HepG2 (cell line): ENCODE results near the gene RUSF1. TPM values are rescaled to one million over a fixed set of nuclear protein-coding genes. Genes with fewer than 3 reads are reported as not detected.

ENCODE experiments used
- ATRX ChIP-seq: sonication (generic); formaldehyde crosslinking; IDR thresholded peaks from 2 replicates; pipeline ENCODE4 v1.4.0; 2020; ENCODE audit warnings: missing genetic modification reagents, borderline replicate concordance
- FLYWCH1 ChIP-seq: sonication (generic); formaldehyde crosslinking; IDR thresholded peaks from 2 replicates; pipeline ENCODE4 v1.8.1; 2023; ENCODE audit warnings: mild to moderate bottlenecking, missing genetic modification reagents
- FOSL2 ChIP-seq: sonication (generic); formaldehyde crosslinking; IDR thresholded peaks from 2 replicates; pipeline ENCODE4 v1.4.0; 2020; ENCODE audit warnings: missing genetic modification reagents
- MBD4 ChIP-seq: IDR thresholded peaks from 2 replicates; pipeline ENCODE4 v1.6.1; 2012; ENCODE audit warnings: low read length, inconsistent platforms, borderline replicate concordance
- MTA3 ChIP-seq: sonication (generic); formaldehyde crosslinking; IDR thresholded peaks from 2 replicates; pipeline ENCODE4 v1.4.0; 2020; ENCODE audit warnings: missing genetic modification reagents
- PAF1 ChIP-seq: IDR thresholded peaks from 2 replicates; pipeline ENCODE4 v1.6.1; 2016; ENCODE audit warnings: missing genetic modification reagents, missing compliant biosample characterization
- RXRB ChIP-seq: IDR thresholded peaks from 2 replicates; pipeline ENCODE4 v1.6.1; 2016; ENCODE audit warnings: borderline replicate concordance, missing genetic modification reagents, missing compliant biosample characterization
- SAP130 ChIP-seq: IDR thresholded peaks from 2 replicates; pipeline ENCODE4 v1.6.1; 2016; ENCODE audit warnings: low read depth
- SNAPC2 ChIP-seq: sonication (generic); formaldehyde crosslinking; IDR thresholded peaks from 2 replicates; pipeline ENCODE4 v1.8.1; 2022; ENCODE audit warnings: mild to moderate bottlenecking, missing genetic modification reagents
- TOE1 ChIP-seq: sonication (generic); formaldehyde crosslinking; IDR thresholded peaks from 2 replicates; pipeline ENCODE4 v1.4.0; 2020; ENCODE audit warnings: mild to moderate bottlenecking, missing genetic modification reagents
- ZNF768 ChIP-seq: sonication (generic); formaldehyde crosslinking; IDR thresholded peaks from 2 replicates; pipeline ENCODE4 v1.4.0; 2020; ENCODE audit warnings: missing genetic modification reagents
- polyA plus RNA-seq, 8 experiments: library from polyadenylated mRNA; depleted of rRNA in 3 of 8; stranded (reverse) in 7 of 8; unstranded in 1 of 8; fragments of >200 nt; fragmentation: Illumina TruSeq in 4 of 8; extraction: Trizol in 4 of 8; gene quantifications; 2 replicates each; pipeline versions ENCODE4 v1.2.1 to v1.2.3, GENCODE V29; 2011 to 2016; ENCODE audit warnings: low read depth in 4 of 8, missing spikeins in 1 of 8, mixed read lengths in 1 of 8; ENCODE audit not compliant: insufficient read depth in 1 of 8
- total RNA-seq, 5 experiments: library from RNA; depleted of rRNA; stranded (reverse); fragments of >200 nt; fragmentation: Illumina TruSeq; extraction: Trizol; gene quantifications; 2 replicates each; pipeline ENCODE4 v1.2.3, GENCODE V29; 2016; ENCODE audit warnings: low read depth in 1 of 5
- TF ChIP-seq, protein P1 (sequence below): sonication (generic); formaldehyde crosslinking; IDR thresholded peaks from 2 replicates; pipeline ENCODE4 v1.9.0; 2021; ENCODE audit warnings: missing genetic modification reagents, borderline replicate concordance
- TF ChIP-seq, protein P2 (sequence below): sonication (generic); formaldehyde crosslinking; IDR thresholded peaks from 2 replicates; pipeline ENCODE4 v1.4.0; 2020; ENCODE audit warnings: missing genetic modification reagents
- TF ChIP-seq, protein P3 (sequence below): sonication (generic); formaldehyde crosslinking; IDR thresholded peaks from 2 replicates; pipeline ENCODE4 v1.4.0; 2020; ENCODE audit warnings: missing genetic modification reagents; ENCODE audit errors: not compliant biosample characterization
- TF ChIP-seq, protein P4 (sequence below), 2 experiments: fragments of 450-650 bp in 1 of 2; sonication (generic) in 1 of 2; formaldehyde crosslinking in 1 of 2; IDR thresholded peaks; 2 replicates each; pipeline versions ENCODE4 v1.6.1 to v1.8.0; 2016 to 2022; ENCODE audit warnings: antibody characterized with exemption in 1 of 2, mild to moderate bottlenecking in 1 of 2, missing genetic modification reagents in 1 of 2

Gene RUSF1
- total and polyA plus RNA-seq, 2 of the 13 experiments (the other 11 are each of a cell fraction or from before 2014, with no cell fraction given), result 40.8 to 50.2 TPM

DNA sequence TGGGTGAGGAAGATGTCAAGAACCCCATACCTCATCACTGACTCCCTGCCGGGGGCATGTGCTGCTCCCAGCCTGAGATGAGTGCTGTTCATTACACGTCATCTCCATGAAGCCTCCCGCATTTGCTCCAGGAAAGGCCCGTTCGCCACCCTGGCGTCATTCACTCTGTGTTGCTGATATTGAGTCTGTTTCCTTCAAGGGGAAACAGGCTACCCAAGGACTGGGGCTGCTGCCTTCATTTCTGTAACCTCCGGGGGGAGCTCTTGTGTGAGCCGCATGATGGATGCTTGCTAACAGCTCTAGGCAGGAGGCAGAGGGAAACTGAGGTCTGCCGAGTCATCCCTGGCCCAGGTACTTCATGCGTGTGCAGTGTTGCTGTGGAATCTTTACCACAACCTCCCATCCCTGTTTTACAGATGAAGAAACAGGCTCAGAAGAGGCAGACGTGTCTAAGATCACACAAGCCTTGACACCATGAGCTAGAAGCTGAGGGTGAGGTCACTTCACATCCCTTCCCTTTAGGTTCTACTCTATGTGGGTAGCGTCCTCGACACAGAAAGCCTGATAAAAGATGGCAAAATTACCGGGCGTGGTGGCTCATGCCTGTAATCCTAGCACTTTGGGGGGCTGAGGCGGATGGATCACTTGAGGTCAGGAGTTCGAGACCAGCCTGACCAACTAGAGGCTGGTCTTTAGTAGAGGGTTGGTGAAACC, 52.4 kb downstream of the RUSF1 start (continued):
- TF ChIP-seq, protein P1, sequence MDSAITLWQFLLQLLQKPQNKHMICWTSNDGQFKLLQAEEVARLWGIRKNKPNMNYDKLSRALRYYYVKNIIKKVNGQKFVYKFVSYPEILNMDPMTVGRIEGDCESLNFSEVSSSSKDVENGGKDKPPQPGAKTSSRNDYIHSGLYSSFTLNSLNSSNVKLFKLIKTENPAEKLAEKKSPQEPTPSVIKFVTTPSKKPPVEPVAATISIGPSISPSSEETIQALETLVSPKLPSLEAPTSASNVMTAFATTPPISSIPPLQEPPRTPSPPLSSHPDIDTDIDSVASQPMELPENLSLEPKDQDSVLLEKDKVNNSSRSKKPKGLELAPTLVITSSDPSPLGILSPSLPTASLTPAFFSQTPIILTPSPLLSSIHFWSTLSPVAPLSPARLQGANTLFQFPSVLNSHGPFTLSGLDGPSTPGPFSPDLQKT (CRISPR knock-in tag), result no peak
- TF ChIP-seq MTA3 (CRISPR knock-in tag), result no peak
- TF ChIP-seq MBD4, result no peak
- TF ChIP-seq FLYWCH1 (CRISPR knock-in tag), result no peak
- TF ChIP-seq PAF1 (CRISPR knock-in tag), result peak; percentile 81; the same call in 1 of the 2 replicates
- TF ChIP-seq FOSL2 (CRISPR knock-in tag), result no peak
- TF ChIP-seq SAP130 (CRISPR knock-in tag), result 0 out of 2 replicates have a peak, but pooled peaks have one; percentile 14
- no peak for TF ChIP-seq ZNF768 (CRISPR knock-in tag)
- TF ChIP-seq, protein P2, sequence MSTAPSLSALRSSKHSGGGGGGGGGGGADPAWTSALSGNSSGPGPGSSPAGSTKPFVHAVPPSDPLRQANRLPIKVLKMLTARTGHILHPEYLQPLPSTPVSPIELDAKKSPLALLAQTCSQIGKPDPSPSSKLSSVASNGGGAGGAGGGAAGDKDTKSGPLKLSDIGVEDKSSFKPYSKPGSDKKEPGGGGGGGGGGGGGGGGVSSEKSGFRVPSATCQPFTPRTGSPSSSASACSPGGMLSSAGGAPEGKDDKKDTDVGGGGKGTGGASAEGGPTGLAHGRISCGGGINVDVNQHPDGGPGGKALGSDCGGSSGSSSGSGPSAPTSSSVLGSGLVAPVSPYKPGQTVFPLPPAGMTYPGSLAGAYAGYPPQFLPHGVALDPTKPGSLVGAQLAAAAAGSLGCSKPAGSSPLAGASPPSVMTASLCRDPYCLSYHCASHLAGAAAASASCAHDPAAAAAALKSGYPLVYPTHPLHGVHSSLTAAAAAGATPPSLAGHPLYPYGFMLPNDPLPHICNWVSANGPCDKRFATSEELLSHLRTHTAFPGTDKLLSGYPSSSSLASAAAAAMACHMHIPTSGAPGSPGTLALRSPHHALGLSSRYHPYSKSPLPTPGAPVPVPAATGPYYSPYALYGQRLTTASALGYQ, result no peak
- no peak for TF ChIP-seq TOE1 (CRISPR knock-in tag)
- TF ChIP-seq, protein P3, sequence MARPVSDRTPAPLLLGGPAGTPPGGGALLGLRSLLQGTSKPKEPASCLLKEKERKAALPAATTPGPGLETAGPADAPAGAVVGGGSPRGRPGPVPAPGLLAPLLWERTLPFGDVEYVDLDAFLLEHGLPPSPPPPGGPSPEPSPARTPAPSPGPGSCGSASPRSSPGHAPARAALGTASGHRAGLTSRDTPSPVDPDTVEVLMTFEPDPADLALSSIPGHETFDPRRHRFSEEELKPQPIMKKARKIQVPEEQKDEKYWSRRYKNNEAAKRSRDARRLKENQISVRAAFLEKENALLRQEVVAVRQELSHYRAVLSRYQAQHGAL, result no peak
- TF ChIP-seq, protein P4, sequence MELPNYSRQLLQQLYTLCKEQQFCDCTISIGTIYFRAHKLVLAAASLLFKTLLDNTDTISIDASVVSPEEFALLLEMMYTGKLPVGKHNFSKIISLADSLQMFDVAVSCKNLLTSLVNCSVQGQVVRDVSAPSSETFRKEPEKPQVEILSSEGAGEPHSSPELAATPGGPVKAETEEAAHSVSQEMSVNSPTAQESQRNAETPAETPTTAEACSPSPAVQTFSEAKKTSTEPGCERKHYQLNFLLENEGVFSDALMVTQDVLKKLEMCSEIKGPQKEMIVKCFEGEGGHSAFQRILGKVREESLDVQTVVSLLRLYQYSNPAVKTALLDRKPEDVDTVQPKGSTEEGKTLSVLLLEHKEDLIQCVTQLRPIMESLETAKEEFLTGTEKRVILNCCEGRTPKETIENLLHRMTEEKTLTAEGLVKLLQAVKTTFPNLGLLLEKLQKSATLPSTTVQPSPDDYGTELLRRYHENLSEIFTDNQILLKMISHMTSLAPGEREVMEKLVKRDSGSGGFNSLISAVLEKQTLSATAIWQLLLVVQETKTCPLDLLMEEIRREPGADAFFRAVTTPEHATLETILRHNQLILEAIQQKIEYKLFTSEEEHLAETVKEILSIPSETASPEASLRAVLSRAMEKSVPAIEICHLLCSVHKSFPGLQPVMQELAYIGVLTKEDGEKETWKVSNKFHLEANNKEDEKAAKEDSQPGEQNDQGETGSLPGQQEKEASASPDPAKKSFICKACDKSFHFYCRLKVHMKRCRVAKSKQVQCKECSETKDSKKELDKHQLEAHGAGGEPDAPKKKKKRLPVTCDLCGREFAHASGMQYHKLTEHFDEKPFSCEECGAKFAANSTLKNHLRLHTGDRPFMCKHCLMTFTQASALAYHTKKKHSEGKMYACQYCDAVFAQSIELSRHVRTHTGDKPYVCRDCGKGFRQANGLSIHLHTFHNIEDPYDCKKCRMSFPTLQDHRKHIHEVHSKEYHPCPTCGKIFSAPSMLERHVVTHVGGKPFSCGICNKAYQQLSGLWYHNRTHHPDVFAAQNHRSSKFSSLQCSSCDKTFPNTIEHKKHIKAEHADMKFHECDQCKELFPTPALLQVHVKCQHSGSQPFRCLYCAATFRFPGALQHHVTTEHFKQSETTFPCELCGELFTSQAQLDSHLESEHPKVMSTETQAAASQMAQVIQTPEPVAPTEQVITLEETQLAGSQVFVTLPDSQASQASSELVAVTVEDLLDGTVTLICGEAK (IDR thresholded peaks at IDR 0.05), result no peak
- TF ChIP-seq, protein P4 (CRISPR knock-in tag; IDR thresholded peaks at IDR 0.05), result no peak
- no peak for TF ChIP-seq ATRX
- TF ChIP-seq SNAPC2 (CRISPR knock-in tag), result no peak
- no peak for TF ChIP-seq RXRB
